ENCODE data around the gene PSME2. TPM values are rescaled to one million over a fixed set of nuclear protein-coding genes. Genes with fewer than 3 reads are reported as not detected.
A peak's percentile ranks its signal among the peaks of the same experiment; 100 is the strongest.

PSME2 gene
- total and polyA plus RNA-seq, 7 experiments from 2014 or later: 120 to 777 (median 146) TPM

DNA sequence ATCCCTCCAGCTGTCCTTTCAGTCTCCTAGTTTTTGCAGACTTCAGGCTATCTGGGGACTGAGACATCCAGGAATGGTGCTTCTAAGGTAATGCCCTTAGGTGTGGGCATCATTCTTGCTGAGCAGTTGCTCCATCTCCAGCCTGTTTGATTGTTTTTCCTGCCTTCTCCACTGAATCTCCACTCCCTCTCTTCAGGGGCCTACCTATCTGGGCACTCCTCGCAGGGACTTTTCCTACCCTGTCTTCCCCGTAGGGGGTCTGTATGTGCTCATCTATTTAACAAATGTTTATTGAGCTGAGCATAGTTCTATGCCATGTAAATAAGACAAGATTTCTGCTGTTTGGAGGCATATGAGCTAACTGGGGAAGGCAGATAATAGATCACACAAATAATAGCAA lies 13.4 kb downstream of the PSME2 start:
- Mint-ChIP-seq H3K27ac (peak overlapping the region; percentile 73 to 97 (median 93)), H3K4me3 (peak overlapping the region in 9 of 10 donors; percentile 37 to 80 (median 72)), H3K4me1 (peaks cover 31 to 48% (median 39%) of the 10 kb centered on the region in 7 donors), H3K36me3 (peaks cover 0 to 14% (median 1%) of the 10 kb centered on the region in 5 donors), H3K27me3 (no peaks in the 10 kb centered on the region), H3K9me3 (peaks cover 0 to 4% (median 0%) of the 10 kb centered on the region in 11 donors)
- DNase-seq (no peak), ATAC-seq (no peak)
- peaks cover 0 to 10% (median 7%) of the 10 kb centered on the region in 3 experiments for H3K36me3 ChIP-seq (ENCODE audit: control insufficient read depth in 2 of 3, insufficient read depth in 3 of 3, low read length in 3 of 3)
- ChIA-PET POLR2A (interaction anchor here (0.6 to 11.7 kb wide), 8 partner anchors 12 to 110 kb away, joined by 3 to 298 read pairs (median 4); partner anchors contain the start of genes DCAF11, IRF9, NRL and PSME2), CTCF (interaction anchor here (1.1 to 1.7 kb wide), 3 partner anchors 13 to 18 kb away, joined by 3 to 4 read pairs (median 4); partner anchors contain the start of genes DCAF11 and NRL)
- intact Hi-C loops (cut with micrococcal nuclease): loop anchor here in 1 of 2 donors (1.0 kb wide), 1 partner anchor 18 kb away; no protein-coding TSS in a partner anchor
- no peaks in the 10 kb centered on the region for H3K9me3 ChIP-seq (ENCODE audit: control insufficient read depth in 2 of 3, low read length in 3 of 3)
- H3K27ac ChIP-seq (ENCODE audit: low read depth, low read length): peak overlapping the region; percentile 68
- H3K27me3 ChIP-seq (ENCODE audit: control insufficient read depth in 2 of 2, insufficient read depth in 2 of 2, low read length in 2 of 2): no peaks in the 10 kb centered on the region
- peaks cover 16 to 33% of the 10 kb centered on the region in 2 donors for H3K4me1 ChIP-seq (ENCODE audit: control insufficient read depth in 2 of 2, insufficient read depth in 2 of 2, low read length in 2 of 2)
- H3K4me3 ChIP-seq (ENCODE audit: low read length): no peak overlapping the region

DNA sequence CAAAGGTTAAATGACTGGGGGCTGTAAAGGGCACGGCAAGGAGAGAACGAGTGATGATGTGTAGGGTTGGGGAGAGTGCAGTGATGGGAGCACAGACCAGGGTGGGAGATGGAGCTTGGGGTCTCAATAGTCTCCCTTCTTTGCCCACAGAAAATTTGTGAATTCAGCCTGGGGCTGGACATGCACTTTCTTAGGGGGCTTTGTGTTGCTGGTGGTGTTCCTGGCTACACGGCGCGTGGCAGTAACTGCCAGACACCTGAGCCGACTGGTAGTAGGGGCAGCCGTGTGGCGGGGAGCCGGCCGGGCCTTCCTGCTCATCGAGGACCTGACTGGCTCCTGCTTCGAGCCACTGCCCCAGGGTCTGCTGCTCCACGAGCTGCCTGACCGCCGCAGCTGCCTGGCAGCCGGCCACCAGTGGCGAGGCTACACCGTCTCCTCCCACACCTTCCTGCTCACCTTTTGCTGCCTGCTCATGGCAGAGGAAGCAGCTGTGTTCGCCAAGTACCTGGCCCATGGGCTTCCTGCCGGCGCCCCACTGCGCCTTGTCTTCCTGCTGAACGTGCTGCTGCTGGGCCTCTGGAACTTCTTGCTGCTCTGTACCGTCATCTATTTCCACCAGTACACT lies 14.2 kb downstream of the PSME2 start:
- DNase-seq (peak in 6 of 9 donors; percentile 35 to 50 (median 42)), ATAC-seq (no peak)
- POLR2A ChIA-PET: interaction anchor here (0.5 to 11.7 kb wide), 8 partner anchors 11 to 195 kb away, joined by 3 to 298 read pairs (median 3); partner anchors contain the start of genes DCAF11, IRF9, NRL and PSME2
- Mint-ChIP-seq H3K27ac (peak overlapping the region; percentile 73 to 97 (median 93)), H3K4me1 (peaks cover 26 to 41% (median 34%) of the 10 kb centered on the region in 7 donors), H3K4me3 (peak overlapping the region; percentile 37 to 80 (median 70)), H3K36me3 (peaks cover 0 to 10% (median 0%) of the 10 kb centered on the region in 5 donors), H3K27me3 (no peaks in the 10 kb centered on the region), H3K9me3 (peaks cover 0 to 4% (median 0%) of the 10 kb centered on the region in 11 donors)
- CTCF ChIA-PET: interaction anchor here (1.1 to 1.7 kb wide), 3 partner anchors 13 to 24 kb away, joined by 3 to 4 read pairs (median 3); partner anchors contain the start of genes DCAF11 and NRL
- Histone ChIP-seq H3K27me3 (ENCODE audit: control insufficient read depth in 2 of 2, insufficient read depth in 2 of 2, low read length in 2 of 2) (no peaks in the 10 kb centered on the region), H3K9me3 (ENCODE audit: control insufficient read depth in 2 of 3, low read length in 3 of 3) (no peaks in the 10 kb centered on the region), H3K36me3 (ENCODE audit: control insufficient read depth in 2 of 3, insufficient read depth in 3 of 3, low read length in 3 of 3) (peaks cover 0 to 3% (median 0%) of the 10 kb centered on the region in 3 experiments), H3K4me3 (ENCODE audit: low read length) (no peak overlapping the region), H3K27ac (ENCODE audit: low read depth, low read length) (peak overlapping the region; percentile 68), H3K4me1 (ENCODE audit: control insufficient read depth in 2 of 2, insufficient read depth in 2 of 2, low read length in 2 of 2) (peaks cover 13 to 27% of the 10 kb centered on the region in 2 donors)
- intact Hi-C loops (cut with micrococcal nuclease): loop anchor here in 1 of 2 donors (1.0 kb wide), 1 partner anchor 17 kb away; no protein-coding TSS in a partner anchor

DNA sequence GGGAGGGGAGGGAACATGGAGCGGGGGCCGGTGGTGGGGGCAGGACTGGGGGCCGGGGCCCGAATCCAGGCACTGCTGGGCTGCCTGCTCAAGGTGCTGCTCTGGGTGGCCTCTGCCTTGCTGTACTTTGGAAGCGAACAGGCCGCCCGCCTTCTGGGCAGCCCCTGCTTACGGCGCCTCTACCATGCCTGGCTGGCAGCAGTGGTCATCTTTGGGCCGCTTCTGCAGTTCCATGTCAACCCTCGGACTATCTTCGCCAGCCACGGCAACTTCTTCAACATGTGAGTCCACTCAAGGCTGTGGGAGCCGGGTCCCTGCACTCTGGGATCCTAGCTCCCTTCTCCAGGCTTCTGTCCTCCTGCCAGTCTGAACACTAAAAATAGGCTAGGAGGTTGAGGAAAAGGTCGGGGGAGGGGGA lies 14.9 kb downstream of the PSME2 start:
- Histone ChIP-seq H3K4me1 (ENCODE audit: control insufficient read depth in 2 of 2, insufficient read depth in 2 of 2, low read length in 2 of 2) (peaks cover 7 to 22% of the 10 kb centered on the region in 2 donors), H3K27ac (ENCODE audit: low read depth, low read length) (peak overlapping the region; percentile 68), H3K9me3 (ENCODE audit: control insufficient read depth in 2 of 3, low read length in 3 of 3) (no peaks in the 10 kb centered on the region), H3K36me3 (ENCODE audit: control insufficient read depth in 2 of 3, insufficient read depth in 3 of 3, low read length in 3 of 3) (peaks cover 0 to 3% (median 0%) of the 10 kb centered on the region in 3 experiments), H3K4me3 (ENCODE audit: low read length) (no peak overlapping the region), H3K27me3 (ENCODE audit: control insufficient read depth in 2 of 2, insufficient read depth in 2 of 2, low read length in 2 of 2) (no peaks in the 10 kb centered on the region)
- Mint-ChIP-seq H3K9me3 (peaks cover 0 to 2% (median 0%) of the 10 kb centered on the region in 11 donors), H3K27me3 (no peaks in the 10 kb centered on the region), H3K4me1 (peaks cover 20 to 35% (median 28%) of the 10 kb centered on the region in 7 donors), H3K27ac (peak overlapping the region in 8 of 9 donors; percentile 87 to 96 (median 92)), H3K4me3 (peak overlapping the region in 8 of 10 donors; percentile 29 to 80 (median 68)), H3K36me3 (peaks cover 0 to 4% (median 0%) of the 10 kb centered on the region in 5 donors)
- ATAC-seq (no peak), DNase-seq (no peak)
- intact Hi-C loops (cut with micrococcal nuclease): no loop called here
- ChIA-PET CTCF (interaction anchor here (1.2 to 1.7 kb wide), 2 partner anchors 17 to 23 kb away, joined by 3 to 4 read pairs; partner anchors contain the start of genes DCAF11 and NRL), POLR2A (interaction anchor here (1.2 to 11.7 kb wide), 4 partner anchors 11 to 64 kb away, joined by 3 to 298 read pairs (median 71); partner anchors contain the start of genes DCAF11, NRL, PSME2 and RNF31)

DNA sequence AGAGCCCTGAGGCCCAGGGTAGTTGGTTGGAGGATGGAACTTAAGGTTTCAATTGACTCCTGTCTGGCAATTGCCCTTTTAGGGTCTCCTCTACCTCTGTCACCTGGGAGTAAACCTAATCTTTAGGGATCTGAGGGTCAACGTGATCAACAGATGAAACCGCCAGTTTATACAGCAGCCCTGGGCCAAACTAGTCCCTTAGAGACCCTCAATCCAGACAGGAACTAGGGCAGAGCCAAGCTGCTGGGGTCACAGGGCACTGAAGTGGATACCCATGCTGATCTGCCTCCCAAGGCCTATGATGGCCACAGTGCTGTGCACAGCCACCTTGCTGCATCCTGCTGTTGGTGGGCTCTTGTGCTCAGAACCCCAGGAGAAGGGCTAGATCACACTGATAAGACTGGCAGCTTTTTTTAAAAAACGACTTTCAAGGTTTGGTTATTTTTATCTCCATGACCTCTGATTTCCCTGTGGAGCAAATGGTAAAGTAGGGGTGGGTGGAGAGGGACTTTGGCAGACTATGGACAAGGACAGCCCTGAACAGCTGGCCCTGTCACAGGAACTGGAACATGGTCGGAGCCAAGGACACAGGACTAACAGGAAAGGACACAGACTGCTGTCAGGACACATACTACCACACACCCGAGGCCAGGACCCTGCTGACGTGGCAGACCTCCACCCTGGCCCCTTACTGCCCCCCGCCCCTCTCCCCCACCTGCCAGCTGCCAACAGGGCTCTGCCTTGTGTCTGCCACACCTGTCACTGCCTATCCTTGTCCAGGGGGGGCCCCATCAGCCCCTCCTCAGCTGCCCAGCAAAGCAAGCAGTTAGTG lies 15.5 kb downstream of the PSME2 start:
- POLR2A ChIA-PET: interaction anchor here (0.7 to 11.7 kb wide), 4 partner anchors 10 to 65 kb away, joined by 3 to 298 read pairs (median 71); partner anchors contain the start of genes DCAF11, NRL, PCK2 and PSME2
- ATAC-seq: no peak
- H3K9me3 ChIP-seq (ENCODE audit: control insufficient read depth in 2 of 3, low read length in 3 of 3): no peaks in the 10 kb centered on the region
- Mint-ChIP-seq H3K4me3 (peak overlapping the region in 3 of 10 donors; percentile 7 to 32 (median 13)), H3K36me3 (peaks cover 0 to 4% (median 0%) of the 10 kb centered on the region in 5 donors), H3K4me1 (peaks cover 18 to 33% (median 28%) of the 10 kb centered on the region in 7 donors), H3K27ac (peak overlapping the region in 8 of 9 donors; percentile 21 to 88 (median 48)), H3K27me3 (no peaks in the 10 kb centered on the region), H3K9me3 (peaks cover 0 to 2% (median 0%) of the 10 kb centered on the region in 11 donors)
- H3K27ac ChIP-seq (ENCODE audit: low read depth, low read length): no peak overlapping the region
- no peaks in the 10 kb centered on the region for H3K36me3 ChIP-seq (ENCODE audit: control insufficient read depth in 2 of 3, insufficient read depth in 3 of 3, low read length in 3 of 3)
- no peak overlapping the region for H3K4me3 ChIP-seq (ENCODE audit: low read length)
- intact Hi-C loops (cut with micrococcal nuclease): no loop called here
- peaks cover 6 to 22% of the 10 kb centered on the region in 2 donors for H3K4me1 ChIP-seq (ENCODE audit: control insufficient read depth in 2 of 2, insufficient read depth in 2 of 2, low read length in 2 of 2)
- no peak for DNase-seq
- CTCF ChIA-PET: interaction anchor here (1.2 to 1.7 kb wide), 2 partner anchors 16 to 23 kb away, joined by 3 to 4 read pairs; partner anchors contain the start of genes DCAF11 and NRL
- no peaks in the 10 kb centered on the region for H3K27me3 ChIP-seq (ENCODE audit: control insufficient read depth in 2 of 2, insufficient read depth in 2 of 2, low read length in 2 of 2)

DNA sequence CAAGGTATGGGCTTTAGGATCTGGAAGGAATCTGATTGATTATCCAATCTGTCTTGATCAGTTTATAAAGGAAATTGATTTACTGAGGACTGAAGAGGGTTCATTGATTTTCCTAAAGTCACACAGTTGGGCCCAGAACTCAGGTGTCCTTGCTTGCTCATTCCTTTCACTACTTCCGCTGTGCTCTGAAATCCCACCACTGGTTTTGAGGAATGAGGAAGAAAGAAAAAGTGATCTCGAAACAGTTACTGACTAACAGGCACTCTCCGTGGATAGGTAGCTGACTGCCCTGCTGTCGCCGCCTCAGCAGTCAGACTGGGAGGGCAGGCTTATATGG lies 16.1 kb downstream of the PSME2 start, which contains the start of gene FITM1:
Gene FITM1 (plus strand): TSS at position 280 of the 337 bp plus-strand sequence. CDS start 905 bp downstream, outside the sequence.
- Mint-ChIP-seq H3K4me3 (peak within 1 kb of the TSS in 3 of 10 donors; percentile 7 to 32 (median 13)), H3K9me3 (peaks cover 0 to 2% (median 0%) of the 10 kb centered on the region in 11 donors), H3K36me3 (peaks cover 0 to 4% (median under 1%) of the 10 kb centered on the region in 5 donors), H3K4me1 (peaks cover 16 to 31% (median 25%) of the 10 kb centered on the region in 7 donors), H3K27ac (peak within 1 kb of the TSS in 8 of 9 donors; percentile 21 to 88 (median 56)), H3K27me3 (no peaks in the 10 kb centered on the region)
- Histone ChIP-seq H3K4me1 (ENCODE audit: control insufficient read depth in 2 of 2, insufficient read depth in 2 of 2, low read length in 2 of 2) (peaks cover 2 to 19% of the 10 kb centered on the region in 2 donors), H3K27me3 (ENCODE audit: control insufficient read depth in 2 of 2, insufficient read depth in 2 of 2, low read length in 2 of 2) (no peaks in the 10 kb centered on the region), H3K4me3 (ENCODE audit: low read length) (no peak within 1 kb of the TSS), H3K36me3 (ENCODE audit: control insufficient read depth in 2 of 3, insufficient read depth in 3 of 3, low read length in 3 of 3) (no peaks in the 10 kb centered on the region), H3K9me3 (ENCODE audit: control insufficient read depth in 2 of 3, low read length in 3 of 3) (no peaks in the 10 kb centered on the region), H3K27ac (ENCODE audit: low read depth, low read length) (no peak within 1 kb of the TSS)
- intact Hi-C loops (cut with micrococcal nuclease): no loop called here
- ATAC-seq (no peak), DNase-seq (no peak)
- ChIA-PET POLR2A (interaction anchor here (0.7 to 11.7 kb wide), 2 partner anchors 10 to 37 kb away, joined by 3 to 298 read pairs; partner anchors contain the start of genes DCAF11, NRL and PCK2), CTCF (no interaction called here)
